Measurements from ENCODE around the gene FOXE3.

Gene FOXE3

DNA sequence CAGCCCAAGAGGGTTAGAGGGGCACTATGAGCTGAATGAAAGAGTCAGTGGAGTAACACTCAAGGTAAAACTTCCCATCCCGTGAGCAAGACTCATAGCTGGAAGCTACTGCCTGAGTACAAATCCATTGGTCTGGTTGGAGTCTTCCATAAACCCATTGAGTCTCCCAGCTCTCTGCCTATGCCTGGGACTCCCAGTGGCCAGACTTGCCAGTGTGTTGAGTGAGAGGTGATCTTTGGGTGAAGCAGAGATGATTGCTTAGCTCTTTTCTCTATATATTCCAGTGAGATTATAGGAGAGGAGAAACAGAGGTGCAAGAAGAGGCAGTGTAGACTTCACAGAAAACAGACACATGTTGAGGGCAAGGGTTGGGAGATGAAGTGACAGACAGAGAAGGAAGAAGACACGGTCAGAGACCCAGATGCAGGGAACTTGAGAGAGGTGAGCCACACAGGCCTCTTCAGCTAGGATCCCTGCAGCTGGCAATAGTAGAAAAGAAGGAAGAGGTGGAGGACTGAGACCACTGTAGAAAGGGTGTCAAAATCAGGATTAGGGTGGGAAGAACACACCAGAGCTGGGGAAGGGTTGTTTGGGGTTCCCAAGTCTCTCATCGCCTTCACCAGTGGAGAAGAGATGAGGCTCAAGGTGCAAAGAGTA is 25.5 kb downstream of the FOXE3 start:
- Histone ChIP-seq H3F3A (ENCODE audit: control insufficient read depth, insufficient read depth) (no peaks in the 10 kb centered on the region), H3K4me3 (ENCODE audit: low read length) (no peak overlapping the region), H3K27me3 (ENCODE audit: control insufficient read depth, low read length) (peaks cover 34% of the 10 kb centered on the region), H3K4me2 (ENCODE audit: low read length) (no peak overlapping the region), H3K36me3 (ENCODE audit: control insufficient read depth, low read length) (peaks cover 7% of the 10 kb centered on the region; the same call in 1 of the 2 replicates), H3K9me2 (replicated peaks; ENCODE audit: control insufficient read depth, low read length) (no peaks in the 10 kb centered on the region), H3K27ac (ENCODE audit: low read depth, low read length) (no peak overlapping the region), H3K4me1 (ENCODE audit: control insufficient read depth, low read length) (no peaks in the 10 kb centered on the region), H3K79me2 (ENCODE audit: control insufficient read depth, low read length) (peaks cover 7% of the 10 kb centered on the region), H3K9me3 (ENCODE audit: control insufficient read depth, insufficient read depth, low read length) (no peaks in the 10 kb centered on the region), H4K20me1 (ENCODE audit: control insufficient read depth, insufficient read depth, low read depth, low read length) (no peaks in the 10 kb centered on the region)
- TF ChIP-seq, protein P1, sequence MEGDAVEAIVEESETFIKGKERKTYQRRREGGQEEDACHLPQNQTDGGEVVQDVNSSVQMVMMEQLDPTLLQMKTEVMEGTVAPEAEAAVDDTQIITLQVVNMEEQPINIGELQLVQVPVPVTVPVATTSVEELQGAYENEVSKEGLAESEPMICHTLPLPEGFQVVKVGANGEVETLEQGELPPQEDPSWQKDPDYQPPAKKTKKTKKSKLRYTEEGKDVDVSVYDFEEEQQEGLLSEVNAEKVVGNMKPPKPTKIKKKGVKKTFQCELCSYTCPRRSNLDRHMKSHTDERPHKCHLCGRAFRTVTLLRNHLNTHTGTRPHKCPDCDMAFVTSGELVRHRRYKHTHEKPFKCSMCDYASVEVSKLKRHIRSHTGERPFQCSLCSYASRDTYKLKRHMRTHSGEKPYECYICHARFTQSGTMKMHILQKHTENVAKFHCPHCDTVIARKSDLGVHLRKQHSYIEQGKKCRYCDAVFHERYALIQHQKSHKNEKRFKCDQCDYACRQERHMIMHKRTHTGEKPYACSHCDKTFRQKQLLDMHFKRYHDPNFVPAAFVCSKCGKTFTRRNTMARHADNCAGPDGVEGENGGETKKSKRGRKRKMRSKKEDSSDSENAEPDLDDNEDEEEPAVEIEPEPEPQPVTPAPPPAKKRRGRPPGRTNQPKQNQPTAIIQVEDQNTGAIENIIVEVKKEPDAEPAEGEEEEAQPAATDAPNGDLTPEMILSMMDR (IDR thresholded peaks at IDR 0.05; ENCODE audit: low read depth, low read length, poor library complexity, severe bottlenecking), result no peak
- no peak for TF ChIP-seq EZH2phosphoT487 (IDR thresholded peaks at IDR 0.05; ENCODE audit: borderline replicate concordance, low read length)

GRCh38 chr1:47442202-47442601 is 26.1 kb downstream of the FOXE3 start:
- no peaks in the 10 kb centered on the region for H4K20me1 ChIP-seq (ENCODE audit: control insufficient read depth, insufficient read depth, low read depth, low read length)
- no peaks in the 10 kb centered on the region for H3K9me2 ChIP-seq (replicated peaks; ENCODE audit: control insufficient read depth, low read length)
- no peaks in the 10 kb centered on the region for H3K4me1 ChIP-seq (ENCODE audit: control insufficient read depth, low read length)
- peaks cover 40% of the 10 kb centered on the region for H3K27me3 ChIP-seq (ENCODE audit: control insufficient read depth, low read length)
- no peak overlapping the region for H3K4me3 ChIP-seq (ENCODE audit: low read length)
- H3K4me2 ChIP-seq (ENCODE audit: low read length), result no peak overlapping the region
- H3K9me3 ChIP-seq (ENCODE audit: control insufficient read depth, insufficient read depth, low read length), result no peaks in the 10 kb centered on the region
- H3F3A ChIP-seq (ENCODE audit: control insufficient read depth, insufficient read depth), result no peaks in the 10 kb centered on the region
- TF ChIP-seq, protein P1 (IDR thresholded peaks at IDR 0.05; ENCODE audit: low read depth, low read length, poor library complexity, severe bottlenecking), result no peak
- TF ChIP-seq EZH2phosphoT487 (IDR thresholded peaks at IDR 0.05; ENCODE audit: borderline replicate concordance, low read length), result no peak
- H3K36me3 ChIP-seq (ENCODE audit: control insufficient read depth, low read length), result peaks cover under 1% of the 10 kb centered on the region; the same call in 1 of the 2 replicates
- peaks cover under 1% of the 10 kb centered on the region; the same call in 1 of the 2 replicates for H3K79me2 ChIP-seq (ENCODE audit: control insufficient read depth, low read length)
- no peak overlapping the region for H3K27ac ChIP-seq (ENCODE audit: low read depth, low read length)

GRCh38 chr1:47442842-47443529 is 26.9 kb downstream of the FOXE3 start:
- no peaks in the 10 kb centered on the region for H3K79me2 ChIP-seq (ENCODE audit: control insufficient read depth, low read length)
- H4K20me1 ChIP-seq (ENCODE audit: control insufficient read depth, insufficient read depth, low read depth, low read length), result no peaks in the 10 kb centered on the region
- H3K27me3 ChIP-seq (ENCODE audit: control insufficient read depth, low read length), result peaks cover 45% of the 10 kb centered on the region
- H3K4me2 ChIP-seq (ENCODE audit: low read length), result no peak overlapping the region
- no peak overlapping the region for H3K4me3 ChIP-seq (ENCODE audit: low read length)
- no peaks in the 10 kb centered on the region for H3K4me1 ChIP-seq (ENCODE audit: control insufficient read depth, low read length)
- no peaks in the 10 kb centered on the region for H3K9me3 ChIP-seq (ENCODE audit: control insufficient read depth, insufficient read depth, low read length)
- H3K27ac ChIP-seq (ENCODE audit: low read depth, low read length), result no peak overlapping the region
- no peaks in the 10 kb centered on the region for H3K9me2 ChIP-seq (replicated peaks; ENCODE audit: control insufficient read depth, low read length)
- no peaks in the 10 kb centered on the region for H3K36me3 ChIP-seq (ENCODE audit: control insufficient read depth, low read length)
- TF ChIP-seq, protein P1 (IDR thresholded peaks at IDR 0.05; ENCODE audit: low read depth, low read length, poor library complexity, severe bottlenecking), result no peak
- TF ChIP-seq EZH2phosphoT487 (IDR thresholded peaks at IDR 0.05; ENCODE audit: borderline replicate concordance, low read length), result no peak
- H3F3A ChIP-seq (ENCODE audit: control insufficient read depth, insufficient read depth), result no peaks in the 10 kb centered on the region
